Activated T-cell treated with anti-CD3 and anti-CD28 coated beads, Interleukin-2, amount 50 U/mL, for 48 hours (primary cell): ENCODE measurements around the gene IQCH.
A peak's percentile ranks its signal among the peaks of the same experiment; 100 is the strongest.
"Not testable (repeated sequence)": the region's sequence is repeated elsewhere in the genome, so short reads cannot be mapped to it uniquely, and the experiment has no call there.

Experiments used
- DNase-seq, 2 experiments: peaks; one replicate each; pipeline ENCODE4 v3.0.0-alpha.2; 2020

IQCH gene

DNA sequence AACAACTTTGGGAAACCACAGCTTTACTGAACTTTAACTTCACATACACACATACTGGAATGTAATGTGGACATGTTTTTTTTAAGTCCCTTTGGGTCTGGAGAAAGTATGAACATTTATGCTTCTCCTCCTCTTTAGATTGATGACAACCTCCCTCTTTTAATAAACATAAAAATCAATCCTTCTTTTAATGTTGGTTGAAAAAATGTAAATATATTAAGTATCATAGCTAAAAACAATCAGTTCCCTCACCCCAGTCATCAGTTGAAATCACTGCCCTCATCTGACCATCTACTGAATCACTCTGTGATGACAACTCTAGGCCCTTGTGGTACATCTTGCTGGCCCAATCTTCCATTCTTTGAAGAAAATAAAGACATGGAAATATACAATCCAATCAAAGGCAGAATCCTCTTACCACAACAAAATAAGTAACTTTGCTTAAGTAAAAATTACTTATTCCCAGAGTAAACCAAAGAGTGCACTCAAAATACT lies 6.5 kb upstream of the IQCH start:
- DNase-seq, result no peak

GRCh38 chr15:67249830-67250229 lies 4.8 kb upstream of the IQCH start:
- DNase-seq, result no peak

GRCh38 chr15:67251318-67251717 lies 3.3 kb upstream of the IQCH start:
- no peak for DNase-seq

DNA sequence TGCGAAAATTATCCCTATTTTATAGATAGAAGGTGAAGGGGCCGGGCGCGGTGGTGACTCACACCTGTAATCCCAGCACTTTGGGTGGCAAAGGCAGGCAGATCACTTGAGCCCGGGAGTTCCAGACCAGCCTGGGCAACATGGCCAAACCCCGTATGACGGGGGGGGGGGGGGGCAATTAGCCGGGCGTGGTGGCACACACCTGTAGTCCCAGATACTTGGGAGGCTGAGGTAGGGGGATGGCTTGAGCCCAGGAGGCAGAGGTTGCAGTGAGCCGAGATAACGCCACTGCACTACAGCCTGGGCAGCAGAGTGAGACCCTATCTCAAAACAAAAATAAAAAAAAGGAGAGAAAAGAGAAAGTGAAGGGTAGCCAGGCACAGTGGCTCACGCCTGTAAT lies 1.5 kb upstream of the IQCH start:
- no peak for DNase-seq

DNA sequence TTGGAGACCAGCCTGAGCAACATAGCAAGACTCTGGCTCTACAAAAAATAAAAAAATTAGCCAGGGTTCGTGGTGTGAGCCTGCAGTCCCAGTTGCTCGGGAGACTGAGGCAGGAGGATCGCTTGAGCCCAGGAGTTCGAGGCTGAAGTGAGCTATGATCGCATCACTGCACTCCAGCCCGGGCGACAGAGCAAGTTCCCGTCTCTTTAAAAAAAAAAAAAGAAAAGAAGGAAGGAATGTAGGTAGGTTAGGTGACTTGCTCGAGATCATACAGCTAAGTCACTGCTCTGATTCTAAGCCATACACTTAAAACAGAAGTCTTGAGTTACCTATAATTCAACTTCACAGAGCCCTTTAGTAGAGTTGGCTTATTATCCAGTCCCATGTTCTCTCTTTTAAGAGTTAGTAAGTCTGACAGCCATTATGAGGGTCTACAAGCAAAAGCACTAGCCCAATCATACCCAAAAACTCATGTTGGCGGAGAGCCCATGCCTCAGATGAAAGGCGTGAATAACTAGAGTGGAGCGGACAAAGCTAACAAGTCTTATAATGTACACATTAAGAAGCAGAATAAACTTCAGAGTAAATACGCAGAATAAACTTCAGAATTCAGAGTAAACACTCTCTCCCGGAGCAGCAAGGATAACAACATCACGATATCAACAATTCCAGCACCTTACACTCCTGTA lies 893 bp upstream of the IQCH start:
- DNase-seq, result peak in 1 of 2 experiments; percentile 22

DNA sequence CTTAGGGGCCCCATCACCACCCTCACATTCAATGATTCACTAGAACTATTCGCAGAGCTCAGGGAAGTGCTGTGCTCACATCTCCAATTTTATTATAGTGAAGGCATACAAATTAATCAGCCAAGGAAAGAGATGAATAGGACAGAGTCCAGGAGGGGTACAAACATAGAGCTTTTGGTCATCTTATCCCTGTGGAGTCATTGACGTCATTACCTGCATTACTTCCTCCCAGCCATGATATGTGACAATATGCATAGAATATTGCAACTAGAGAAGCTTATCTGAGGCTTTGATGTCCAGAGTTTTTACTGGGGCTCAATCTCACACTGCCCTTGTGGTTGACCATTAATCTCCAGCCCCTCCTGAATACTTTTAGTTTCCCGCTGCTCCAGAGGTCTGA lies 1.5 kb downstream of the IQCH start:
- DNase-seq, result no peak

GRCh38 chr15:67258412-67258811 lies 3.8 kb downstream of the IQCH start:
- not testable (repeated sequence) for DNase-seq

DNA sequence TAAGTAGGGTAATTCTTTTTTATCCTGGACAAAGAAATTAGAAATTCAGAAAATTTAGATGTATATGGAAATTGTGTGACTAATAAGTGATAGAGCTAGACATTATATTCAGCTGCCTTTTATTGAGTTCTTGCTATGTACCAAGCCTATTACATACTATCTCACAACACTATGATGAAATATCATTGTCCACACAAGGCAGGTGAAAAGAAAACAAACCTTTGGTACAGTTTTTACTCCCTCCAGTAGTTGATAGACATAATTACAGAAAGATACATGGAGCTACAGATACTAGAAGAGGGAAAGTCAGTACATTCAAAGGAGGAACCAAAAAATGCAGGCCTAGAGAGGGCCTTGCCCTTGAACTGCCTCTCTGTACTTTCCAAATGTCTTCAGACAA lies 4.8 kb downstream of the IQCH start:
- DNase-seq, result no peak

- DNase-seq, result no peak
Measured at GRCh38 chr15:67259806-67260205, 5.2 kb downstream of the IQCH start.

DNA sequence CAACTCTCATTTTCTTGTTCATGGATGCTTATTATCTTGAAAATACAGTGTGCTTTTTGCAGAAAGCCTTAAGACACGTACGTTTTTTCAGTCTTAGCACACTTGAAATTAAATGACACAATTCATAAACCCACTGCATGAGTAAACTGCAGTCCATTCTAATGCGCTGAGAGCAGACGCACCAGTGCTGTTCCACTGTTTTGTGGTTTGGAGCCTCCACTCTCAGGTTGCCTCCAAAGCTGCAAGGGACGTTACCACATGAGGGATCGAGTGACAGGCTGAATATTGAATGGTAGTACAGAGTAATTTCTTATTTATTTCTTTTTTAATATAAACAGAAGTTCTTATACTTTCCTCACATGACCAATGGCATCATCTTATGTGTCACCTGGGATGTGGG lies 12.3 kb downstream of the IQCH start:
- DNase-seq, result no peak

GRCh38 chr15:67267440-67267839 lies 12.9 kb downstream of the IQCH start:
- no peak for DNase-seq

GRCh38 chr15:67267951-67268941 lies 13.7 kb downstream of the IQCH start:
- no peak for DNase-seq

DNA sequence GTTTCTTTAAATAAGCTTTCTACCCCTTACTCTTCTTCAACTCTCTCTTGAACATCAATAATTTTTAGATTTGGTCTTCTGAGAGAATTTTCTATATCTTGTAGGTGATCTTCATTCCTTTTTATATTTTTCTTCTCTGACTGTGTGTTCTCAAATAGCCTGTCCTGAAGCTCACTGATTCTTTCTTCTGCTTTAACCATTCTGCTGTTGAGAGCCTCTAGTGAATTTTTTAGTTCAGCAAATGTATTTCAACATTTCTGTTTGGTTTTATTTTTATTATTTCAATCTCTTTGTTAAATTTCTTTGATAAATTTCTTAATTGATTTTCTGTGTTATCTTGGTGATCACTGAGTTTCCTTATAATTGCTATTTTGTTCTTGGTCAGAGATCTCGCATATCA lies 19.6 kb downstream of the IQCH start:
- no peak for DNase-seq

DNA sequence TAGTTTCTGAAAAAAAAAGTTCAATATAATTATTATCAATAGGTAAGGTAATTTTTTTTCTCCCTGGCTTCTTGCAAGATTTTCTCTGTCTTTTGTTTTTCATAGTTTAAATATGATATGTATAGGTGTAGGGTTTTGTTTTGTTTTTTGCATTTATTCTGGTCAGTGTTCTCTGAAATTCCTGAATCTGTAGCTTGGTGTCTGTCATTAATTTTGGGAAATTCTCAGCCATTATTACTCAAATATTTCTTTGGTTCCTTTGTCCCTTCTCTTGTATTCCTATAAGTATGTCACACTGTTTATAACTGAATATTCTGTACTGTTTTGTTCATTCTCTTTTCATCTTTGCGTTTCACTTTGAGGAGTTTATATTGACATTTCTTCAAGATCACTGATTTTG lies 22.1 kb downstream of the IQCH start:
- DNase-seq, result no peak

DNA sequence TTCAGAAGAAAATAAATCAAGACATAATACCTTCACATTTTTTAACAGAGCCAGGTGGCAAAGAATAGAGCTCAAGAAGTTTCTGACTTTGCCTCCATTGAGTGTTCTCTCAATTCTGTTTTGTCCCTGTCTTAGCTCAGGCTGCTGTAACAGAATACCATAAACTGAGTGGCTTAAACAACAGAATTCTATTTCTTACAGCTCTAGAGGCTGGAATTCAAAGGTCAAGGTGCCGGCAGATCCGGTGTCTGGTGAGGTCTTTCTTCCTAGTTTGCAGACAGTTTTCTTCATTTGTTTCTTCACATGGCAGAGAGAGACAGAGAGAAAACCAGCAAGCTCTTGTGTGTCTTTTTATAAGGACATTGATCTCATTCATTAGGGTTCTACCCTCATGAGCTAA lies 25.6 kb downstream of the IQCH start:
- DNase-seq, result no peak

GRCh38 chr15:67281714-67282113 lies 27.1 kb downstream of the IQCH start:
- DNase-seq, result no peak

DNA sequence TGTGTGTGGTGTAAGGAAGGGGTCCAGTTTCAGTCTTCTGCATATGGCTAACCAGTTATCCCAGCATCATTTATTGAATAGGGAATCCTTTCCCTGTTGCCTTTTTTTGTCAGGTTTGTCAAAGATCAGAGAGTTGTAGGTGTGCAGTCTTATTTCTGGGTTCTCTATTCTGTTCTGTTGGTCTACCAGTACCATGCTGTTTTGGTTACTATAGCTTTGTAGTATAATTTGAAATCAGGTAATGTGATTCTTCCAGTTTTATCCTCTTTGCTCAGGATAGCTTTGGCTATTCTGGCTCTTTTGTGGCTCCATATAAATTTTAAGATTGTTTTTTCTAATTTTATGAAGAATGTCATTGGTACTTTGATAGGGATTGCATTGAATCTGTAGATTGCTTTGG lies 31.0 kb downstream of the IQCH start:
- not testable (repeated sequence) for DNase-seq

GRCh38 chr15:67286400-67286799 lies 31.8 kb downstream of the IQCH start:
- not testable (repeated sequence) for DNase-seq

DNA sequence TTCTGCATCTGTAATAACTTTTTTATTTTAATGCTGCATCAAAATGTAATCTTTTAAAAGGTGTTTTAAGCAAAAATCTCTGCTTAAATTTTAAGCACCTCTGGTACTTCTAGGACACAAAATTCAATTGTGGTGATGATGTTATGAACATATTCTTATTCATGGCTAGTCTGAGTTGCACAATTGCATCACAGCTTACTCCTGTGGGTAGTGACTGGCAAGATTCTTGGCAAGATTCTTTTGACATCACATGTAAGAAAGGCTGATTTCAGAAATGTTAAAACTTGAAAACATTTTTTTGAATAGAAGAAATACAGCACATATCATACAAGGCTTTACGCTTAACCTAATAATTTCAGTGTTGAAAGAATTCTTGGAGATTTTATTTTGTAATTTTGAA lies 35.7 kb downstream of the IQCH start:
- no peak for DNase-seq

- DNase-seq, result no peak
Measured at GRCh38 chr15:67296188-67296587, 41.6 kb downstream of the IQCH start.

DNA sequence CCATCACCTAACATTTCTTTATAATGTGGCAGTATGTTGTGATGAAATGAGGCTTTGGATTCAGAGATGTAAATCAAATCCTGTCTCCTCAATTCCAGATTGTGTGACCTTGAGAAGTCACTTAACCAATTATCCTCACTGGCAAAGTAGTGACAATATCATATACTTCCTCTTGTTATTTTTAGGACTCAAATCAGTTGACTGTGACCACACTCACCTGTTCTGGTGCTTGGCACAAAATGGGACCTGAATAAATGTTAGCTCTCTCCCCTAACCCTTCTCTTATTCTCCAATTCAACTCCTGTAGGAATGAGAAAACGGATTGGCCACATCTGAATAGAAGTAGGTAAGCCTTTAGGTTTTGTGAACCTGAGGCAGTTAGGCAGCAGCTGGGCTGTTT lies 42.1 kb downstream of the IQCH start:
- DNase-seq, result no peak

DNA sequence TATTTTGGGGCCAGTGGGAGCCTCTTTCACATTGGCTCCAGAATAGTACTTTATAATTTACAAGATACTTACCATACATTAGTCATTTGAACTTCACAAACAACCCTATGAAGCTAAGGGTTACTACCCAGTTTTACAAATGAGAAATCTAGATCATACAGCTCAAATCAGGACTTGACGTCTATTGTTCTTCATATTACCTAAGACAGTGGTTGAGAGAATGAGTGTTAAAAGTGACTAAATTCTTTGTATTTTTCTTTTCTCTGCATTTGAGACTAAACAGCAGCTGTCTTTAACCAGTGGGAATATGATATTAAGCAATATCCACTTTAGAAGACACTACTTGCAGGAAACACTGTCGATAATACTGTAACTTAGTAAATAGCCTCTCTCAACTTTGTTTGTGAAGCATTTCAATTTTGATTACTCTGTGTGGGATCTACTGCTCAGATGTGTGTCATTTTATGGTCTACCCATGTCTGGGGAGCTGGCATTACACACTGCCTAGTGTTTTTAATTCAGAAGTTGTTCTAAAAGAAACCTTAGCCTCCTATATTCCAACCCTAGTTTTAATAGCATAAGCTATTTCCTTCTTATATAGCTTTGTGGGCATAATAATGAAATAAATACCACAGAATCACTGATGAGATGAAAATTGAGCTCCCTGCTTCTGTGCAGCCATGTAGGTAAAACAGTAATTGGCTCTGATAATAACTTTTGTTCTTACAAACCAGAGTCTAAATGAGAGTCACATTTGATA lies 45.9 kb downstream of the IQCH start:
- no peak for DNase-seq
